Measurements from ENCODE around the gene PAX9.
"Not testable (repeated sequence)": the region's sequence is repeated elsewhere in the genome, so short reads cannot be mapped to it uniquely, and the experiment has no call there.

PAX9 gene

GRCh38 chr14:36676236-36676635 lies 14.6 kb downstream of the PAX9 start:
- no peak for DNase-seq

DNA sequence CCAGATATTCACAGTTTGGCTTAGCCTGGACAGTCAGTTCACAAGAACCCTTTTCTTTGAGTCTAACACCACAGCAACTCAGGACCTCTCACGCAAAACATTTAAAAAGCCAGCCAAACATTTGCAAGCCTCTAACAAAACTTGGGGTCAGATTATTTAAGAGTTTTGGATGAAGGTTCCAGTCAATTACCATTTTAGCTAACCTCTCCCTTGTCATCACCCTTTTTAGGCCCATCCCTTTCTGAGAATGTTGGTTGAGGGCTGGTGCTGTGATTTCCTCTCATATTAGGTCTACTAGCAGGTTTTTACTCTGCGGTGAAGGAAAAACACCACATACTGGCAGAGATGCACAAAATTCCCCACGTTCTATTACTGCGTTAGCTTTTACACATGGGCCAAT lies 20.7 kb downstream of the PAX9 start:
- no peak for DNase-seq

DNA sequence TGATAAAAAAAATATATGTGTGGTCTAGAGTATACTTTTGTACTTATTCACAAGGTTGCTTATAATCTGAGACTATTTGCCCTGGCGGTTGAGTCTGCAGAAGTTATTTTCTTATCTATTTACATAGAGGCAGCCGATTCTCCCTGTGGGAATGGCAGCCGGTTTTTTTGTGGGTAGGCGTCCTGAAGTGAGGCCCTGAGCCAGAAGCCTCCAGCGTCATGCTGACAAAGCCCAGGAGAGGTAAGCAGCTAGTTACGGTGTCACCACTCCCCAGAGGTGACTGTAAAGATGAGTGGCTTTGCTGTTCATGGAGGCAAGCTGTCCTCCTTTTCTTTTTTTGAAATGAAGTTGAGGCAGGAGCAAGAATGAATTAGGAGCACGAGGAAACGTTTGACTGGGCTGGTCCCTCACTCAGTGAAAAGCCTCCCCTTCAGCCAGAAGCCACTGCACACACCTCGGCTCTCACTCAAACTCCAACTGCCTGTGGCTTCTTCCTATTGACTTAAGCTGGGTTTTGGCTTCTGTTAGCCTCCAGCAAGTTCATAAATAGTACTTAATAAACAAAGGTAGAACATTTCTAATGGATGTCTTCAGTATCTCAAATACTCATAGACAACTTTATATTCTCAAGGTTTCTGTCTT lies 21.5 kb downstream of the PAX9 start:
- no peak for DNase-seq

DNA sequence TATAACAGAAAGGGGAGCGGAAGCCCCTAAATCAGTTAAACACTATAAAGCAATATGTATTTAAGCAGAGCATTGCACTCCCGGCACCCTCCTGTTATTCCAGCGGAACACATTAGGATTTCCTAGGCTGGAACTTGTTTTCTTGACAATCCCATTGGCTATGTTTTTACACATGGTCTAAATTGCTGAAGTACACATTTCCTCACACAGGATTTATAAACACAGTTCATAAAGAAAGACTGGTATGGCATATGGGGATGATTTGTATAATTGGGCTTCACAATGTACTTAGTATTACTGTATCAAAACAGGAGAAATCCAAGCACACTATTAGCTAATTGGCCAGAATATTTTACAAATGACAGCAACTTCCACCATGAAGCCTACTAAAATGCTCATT lies 23.3 kb downstream of the PAX9 start:
- no peak for DNase-seq

- DNase-seq, result no peak
Measured at GRCh38 chr14:36690311-36691040, 28.8 kb downstream of the PAX9 start.

- DNase-seq, result not testable (repeated sequence)
Measured at GRCh38 chr14:36699420-36699819, 37.8 kb downstream of the PAX9 start.

GRCh38 chr14:36700651-36701050 lies 39.0 kb downstream of the PAX9 start:
- no peak for DNase-seq

DNA sequence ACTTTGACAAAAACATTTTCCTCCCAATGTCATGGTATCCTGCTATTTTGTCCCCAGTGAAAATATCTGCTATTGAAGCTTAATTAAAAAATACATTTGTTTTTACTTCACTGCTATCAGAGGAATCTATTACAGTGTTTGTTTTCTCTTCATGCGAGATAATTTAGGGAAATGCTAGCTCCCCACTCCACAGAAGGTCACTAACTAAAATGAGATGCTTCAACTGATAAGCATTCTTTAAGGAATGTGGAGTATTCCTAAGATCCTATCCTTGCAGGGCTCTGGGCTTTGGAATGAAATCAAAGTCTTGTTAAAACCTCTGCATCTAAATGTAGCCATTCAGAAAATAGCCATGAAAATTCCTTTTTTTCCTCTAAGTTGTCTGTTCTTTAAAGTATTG lies 39.5 kb downstream of the PAX9 start:
- DNase-seq, result no peak

DNA sequence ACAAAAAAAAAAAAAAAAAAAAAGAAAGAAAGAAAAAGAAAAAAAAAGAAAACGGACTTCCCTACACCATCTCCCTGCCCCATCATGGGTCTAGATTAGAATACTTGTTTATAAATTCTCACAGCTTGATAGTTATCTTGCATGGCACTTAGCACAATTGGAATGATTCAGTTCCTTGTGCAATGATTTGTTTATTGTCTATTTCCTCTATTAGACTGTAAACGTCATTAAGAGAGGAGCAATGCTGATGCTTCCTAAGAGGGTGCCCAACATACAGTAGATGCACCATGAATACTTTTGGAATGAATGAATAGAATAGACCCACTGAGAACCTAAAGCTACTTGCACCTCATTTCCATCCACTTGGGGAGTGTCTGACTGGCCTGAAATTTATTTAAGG lies 40.8 kb downstream of the PAX9 start:
- DNase-seq, result no peak

- no peak for DNase-seq
Measured at GRCh38 chr14:36707570-36707969, 45.9 kb downstream of the PAX9 start.

DNA sequence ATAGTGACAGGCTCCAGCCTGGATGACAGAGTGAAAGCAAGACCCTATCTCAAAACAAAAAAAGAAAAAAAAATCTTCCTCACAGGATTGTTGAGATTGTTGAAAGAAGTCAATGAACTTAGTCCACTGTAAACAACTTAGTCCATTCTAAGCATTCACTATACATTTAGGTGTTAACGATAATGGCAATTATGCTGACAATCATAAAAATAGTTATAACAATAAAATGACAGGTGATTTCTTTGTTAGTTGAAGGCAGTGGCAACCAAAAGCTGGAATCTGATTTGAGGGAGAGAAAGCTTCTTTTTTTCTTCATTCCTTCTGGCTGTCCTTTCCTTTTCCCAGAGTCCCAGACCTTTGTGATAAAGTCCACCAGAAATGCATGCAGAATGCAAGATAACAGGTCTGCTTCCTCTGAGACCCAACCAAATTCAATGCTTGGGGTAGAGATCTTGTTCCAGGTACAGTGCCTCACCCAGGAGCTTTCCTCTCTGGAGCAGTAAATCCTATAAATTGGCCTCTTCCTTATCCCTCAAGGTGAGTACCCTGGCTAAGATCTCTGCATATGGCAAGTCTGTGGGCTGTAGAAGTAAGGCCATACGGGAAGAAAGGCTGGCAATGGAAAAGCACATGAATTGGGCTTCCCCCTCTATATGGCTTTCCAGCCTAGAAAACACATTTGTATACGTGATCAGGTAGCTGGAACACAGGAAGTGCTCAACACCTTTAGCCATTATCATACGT lies 52.5 kb downstream of the PAX9 start:
- no peak for DNase-seq

DNA sequence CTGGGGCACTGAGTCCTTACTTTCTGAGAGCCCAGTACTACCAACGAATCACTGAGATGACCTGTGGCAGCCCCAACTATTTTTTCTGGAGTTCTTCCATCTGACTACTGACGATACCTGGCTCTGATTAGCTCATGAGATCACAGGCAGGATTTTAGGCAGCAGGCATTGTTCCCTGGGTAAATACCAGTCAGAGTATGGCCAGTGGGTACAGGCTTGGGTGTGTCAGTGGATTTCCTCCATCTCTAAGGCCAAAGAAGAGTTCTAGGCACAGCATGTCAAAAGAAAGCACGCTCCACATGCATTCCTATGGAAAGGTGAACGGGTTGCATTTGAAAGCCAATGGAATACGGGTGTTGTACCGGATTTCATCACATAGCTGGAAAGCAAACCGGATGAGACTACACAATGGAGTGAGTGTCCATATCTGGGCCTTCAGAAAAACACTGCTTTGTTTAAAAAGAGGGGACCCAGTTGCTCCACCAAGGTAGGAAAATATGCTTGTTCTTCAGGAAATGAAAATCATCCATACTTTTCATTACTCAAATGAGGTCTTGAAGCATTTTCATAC lies 55.0 kb downstream of the PAX9 start:
- no peak for DNase-seq

- DNase-seq, result no peak
Measured at GRCh38 chr14:36717363-36717762, 55.7 kb downstream of the PAX9 start.

DNA sequence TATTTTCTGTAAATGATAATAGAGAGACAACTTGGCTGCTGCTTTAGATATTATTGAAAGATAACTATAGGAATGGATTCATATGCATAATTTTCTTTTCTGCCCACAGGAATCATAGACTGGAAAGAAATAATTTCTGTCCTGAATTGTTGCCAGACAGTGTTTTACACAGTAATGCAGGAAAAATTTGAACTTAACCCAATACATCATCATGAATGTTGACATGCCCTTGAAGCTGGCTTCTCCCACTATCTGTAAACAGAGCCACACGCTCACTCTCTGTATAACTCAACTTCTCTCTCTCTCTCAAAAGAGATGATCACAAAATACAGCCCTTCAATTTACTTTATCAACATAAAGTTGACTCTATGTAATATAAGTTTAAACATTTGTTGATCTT lies 56.6 kb downstream of the PAX9 start:
- no peak for DNase-seq

DNA sequence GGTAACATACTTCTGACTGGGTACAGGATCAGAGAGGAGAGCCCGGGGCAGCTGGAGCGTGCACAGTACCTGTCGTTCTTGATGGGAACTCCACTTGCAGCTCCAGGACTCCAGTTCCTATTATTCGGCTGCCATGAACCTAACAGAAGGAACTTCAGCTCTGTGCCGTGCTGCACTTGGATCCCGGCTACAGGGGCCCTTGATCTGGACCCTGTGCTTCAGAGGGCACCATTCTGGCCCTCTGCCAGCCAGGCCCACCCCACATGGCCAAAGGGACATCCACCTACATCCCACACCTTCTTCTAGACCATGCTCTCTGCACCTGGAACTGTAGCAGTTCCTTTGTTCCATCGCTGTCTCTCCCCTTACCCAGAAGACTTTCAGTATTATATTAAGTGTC lies 58.2 kb downstream of the PAX9 start:
- DNase-seq, result no peak

- no peak for DNase-seq
Measured at GRCh38 chr14:36720657-36721056, 59.0 kb downstream of the PAX9 start.

GRCh38 chr14:36721877-36722276 lies 60.2 kb downstream of the PAX9 start:
- no peak for DNase-seq

DNA sequence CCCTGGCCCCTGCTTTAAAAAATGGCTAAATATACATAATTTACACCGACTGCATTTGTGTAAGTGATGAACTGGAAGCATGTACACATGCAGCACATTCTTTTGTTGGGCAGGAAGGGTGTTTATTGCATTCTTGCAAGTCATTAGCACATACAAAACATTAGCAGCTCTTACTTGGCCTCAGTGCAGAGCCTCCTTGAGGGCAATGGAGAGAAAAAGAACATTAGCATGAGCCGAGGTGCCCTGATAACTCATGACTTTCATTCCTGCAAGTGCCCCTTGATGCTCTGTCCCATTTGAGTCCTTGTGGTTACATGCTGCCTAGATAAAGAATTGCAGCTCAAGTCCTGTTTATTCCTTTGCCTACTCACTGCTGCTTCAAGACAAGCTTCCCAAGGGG lies 61.9 kb downstream of the PAX9 start:
- DNase-seq, result no peak

GRCh38 chr14:36724162-36724561 lies 62.5 kb downstream of the PAX9 start:
- no peak for DNase-seq

GRCh38 chr14:36726128-36726527 lies 64.5 kb downstream of the PAX9 start:
- no peak for DNase-seq
